GM19324 (cell line): ENCODE results near the gene ITGB7.

Source experiments
- ATAC-seq: cut with Tn5 transposase; IDR thresholded peaks from one replicate; pipeline ENCODE4 v1.9.1; 2021; ENCODE audit warnings: mild to moderate bottlenecking, moderate library complexity; ENCODE audit not compliant: unreplicated experiment, low FRiP score

ITGB7 gene

GRCh38 chr12:53231921-53232645, 25.0 kb upstream of the ITGB7 start, which contains the start of gene RARG:
TSS of gene RARG (minus strand) at chr12:53232209. CDS start at chr12:53227545, 4,664 bp downstream.
- no peak for ATAC-seq

GRCh38 chr12:53231671-53231920, 24.5 kb upstream of the ITGB7 start:
- ATAC-seq = no peak

DNA sequence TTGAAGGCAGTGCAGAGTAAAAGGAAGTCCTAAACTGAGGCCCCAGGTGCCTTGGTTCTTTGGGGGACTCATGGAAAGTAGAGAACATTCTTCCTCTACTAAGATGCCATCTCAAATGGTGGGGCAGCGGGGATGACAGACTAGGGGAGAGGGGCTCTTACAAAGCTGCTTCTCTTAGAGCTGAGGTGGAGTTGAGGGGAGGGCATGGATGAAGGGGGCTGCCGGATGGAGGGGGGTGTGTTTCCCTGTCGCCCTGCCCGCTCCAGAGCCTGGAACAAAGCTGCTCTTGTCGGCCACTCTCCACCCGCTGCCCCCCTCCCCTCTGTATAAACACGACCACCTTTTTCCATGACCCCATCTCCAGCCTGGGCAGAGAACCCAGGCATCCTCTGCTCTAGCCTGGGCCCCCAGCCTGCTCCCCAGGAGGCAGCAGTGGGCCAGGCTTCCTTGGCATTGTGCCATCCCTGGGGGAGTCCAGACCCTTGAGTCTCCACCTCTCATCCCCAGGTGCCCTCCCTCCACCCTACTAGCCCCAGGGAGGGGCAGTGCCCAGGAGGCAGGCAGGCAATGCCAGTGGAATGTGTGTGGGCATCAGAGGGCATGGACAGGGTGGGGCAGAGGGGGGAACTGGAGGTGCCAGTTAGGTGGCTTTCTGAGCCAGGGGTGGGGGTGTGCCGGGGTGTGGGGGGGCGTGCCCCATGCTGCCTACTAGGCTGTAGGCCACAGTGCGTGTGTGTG, 23.2 kb upstream of the ITGB7 start:
- ATAC-seq = no peak

GRCh38 chr12:53229454-53229853, 22.4 kb upstream of the ITGB7 start:
- no peak for ATAC-seq

GRCh38 chr12:53227836-53228235, 20.8 kb upstream of the ITGB7 start:
- no peak for ATAC-seq

- no peak for ATAC-seq
Measured at GRCh38 chr12:53227341-53227740, 20.3 kb upstream of the ITGB7 start.

DNA sequence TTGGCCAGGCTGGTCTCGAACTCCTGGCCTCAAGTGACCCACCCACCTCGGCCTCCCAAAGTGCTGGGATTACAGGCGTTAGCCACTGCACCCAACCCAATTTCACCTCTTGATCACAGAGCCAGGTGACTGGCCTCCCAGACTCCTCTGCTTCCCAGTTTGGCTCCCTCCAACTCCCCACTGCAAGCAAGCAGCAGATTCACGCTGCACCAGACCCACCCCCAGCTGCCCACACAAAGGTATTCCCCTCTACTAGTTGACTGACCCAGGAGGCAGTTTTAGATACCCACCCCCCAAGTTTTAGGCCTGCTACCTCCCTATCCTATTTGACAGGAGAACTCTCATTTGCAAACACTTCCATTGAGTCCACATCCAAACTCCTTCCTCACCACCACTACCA, 19.8 kb upstream of the ITGB7 start:
- no peak for ATAC-seq

DNA sequence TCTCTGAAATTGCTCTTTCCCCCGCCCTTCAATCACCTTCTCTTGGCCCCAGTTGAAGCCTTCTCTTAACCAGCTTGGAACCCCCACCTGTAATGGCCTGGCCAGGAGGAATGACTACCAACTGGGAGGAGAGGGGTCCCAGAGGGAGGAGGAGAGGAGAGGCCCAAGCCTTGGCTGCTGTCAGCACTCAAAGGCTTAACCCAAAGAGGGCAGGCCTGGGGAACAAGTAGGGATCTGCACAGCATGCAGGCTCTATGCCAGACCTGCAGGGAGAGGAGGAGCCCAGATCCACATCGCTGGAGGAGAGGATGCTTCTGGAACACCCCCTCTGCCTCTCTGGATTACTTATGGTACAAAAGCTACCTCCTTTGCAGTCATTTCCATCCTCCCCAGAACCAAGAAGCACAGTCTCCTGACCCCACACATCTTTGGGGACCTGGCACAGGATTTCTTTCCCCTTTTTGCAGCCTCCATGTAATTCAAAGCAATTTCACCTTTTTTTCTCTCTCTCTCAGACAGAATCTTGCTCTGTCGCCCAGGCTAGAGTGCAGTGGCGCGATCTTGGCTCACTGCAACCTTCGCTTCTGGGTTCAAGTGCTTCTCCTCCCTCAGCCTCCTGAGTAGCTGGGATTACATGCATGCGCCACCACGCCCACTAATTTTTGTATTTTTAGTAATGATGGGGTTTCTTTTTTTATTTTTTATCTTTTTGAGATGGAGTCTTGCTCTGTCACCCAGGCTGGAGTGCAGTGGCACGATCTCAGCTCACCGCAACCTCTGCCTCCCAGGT, 18.8 kb upstream of the ITGB7 start:
- no peak for ATAC-seq

GRCh38 chr12:53224897-53225634, 18.0 kb upstream of the ITGB7 start:
- no peak for ATAC-seq

DNA sequence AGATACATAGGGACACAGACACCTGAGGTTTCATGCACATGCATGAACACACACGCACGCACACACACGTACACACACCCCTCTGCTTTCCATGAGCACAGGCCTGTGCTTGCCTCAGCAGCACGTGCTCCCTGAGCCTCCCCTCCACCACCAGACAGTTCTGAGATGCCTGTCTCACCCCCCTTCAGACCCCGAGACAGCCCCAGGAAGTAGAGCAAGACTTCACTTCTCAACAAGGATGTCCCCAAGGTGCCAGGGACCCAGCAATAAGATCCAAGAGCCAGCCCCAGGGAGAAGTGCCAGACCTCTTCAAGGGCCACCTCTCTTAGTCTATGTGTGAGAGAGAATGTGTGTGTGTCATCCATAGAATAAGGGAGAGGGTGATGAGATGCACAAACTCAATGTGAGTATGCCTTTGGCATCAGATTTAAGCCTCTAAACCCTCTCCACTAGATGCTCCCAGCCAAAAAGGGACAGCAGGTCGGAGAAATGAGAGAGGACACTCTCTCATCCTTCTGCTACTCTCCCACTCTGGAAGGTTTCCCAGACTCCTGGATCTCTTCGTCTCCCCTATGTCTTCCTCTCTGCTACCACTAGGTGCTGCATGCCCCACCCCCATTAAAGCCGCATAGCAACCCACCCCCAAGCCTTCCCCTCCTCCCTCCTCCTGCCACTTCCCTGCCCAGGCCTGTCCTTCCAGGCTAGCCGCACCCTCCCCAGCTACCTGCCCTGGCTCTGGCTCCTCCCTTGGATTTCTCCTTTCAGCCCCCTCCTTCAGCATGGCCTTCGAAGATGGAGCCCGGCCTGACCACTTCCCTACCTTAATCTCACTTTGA, 17.2 kb upstream of the ITGB7 start:
- no peak for ATAC-seq

- ATAC-seq = no peak
Measured at GRCh38 chr12:53223389-53224060, 16.5 kb upstream of the ITGB7 start.

DNA sequence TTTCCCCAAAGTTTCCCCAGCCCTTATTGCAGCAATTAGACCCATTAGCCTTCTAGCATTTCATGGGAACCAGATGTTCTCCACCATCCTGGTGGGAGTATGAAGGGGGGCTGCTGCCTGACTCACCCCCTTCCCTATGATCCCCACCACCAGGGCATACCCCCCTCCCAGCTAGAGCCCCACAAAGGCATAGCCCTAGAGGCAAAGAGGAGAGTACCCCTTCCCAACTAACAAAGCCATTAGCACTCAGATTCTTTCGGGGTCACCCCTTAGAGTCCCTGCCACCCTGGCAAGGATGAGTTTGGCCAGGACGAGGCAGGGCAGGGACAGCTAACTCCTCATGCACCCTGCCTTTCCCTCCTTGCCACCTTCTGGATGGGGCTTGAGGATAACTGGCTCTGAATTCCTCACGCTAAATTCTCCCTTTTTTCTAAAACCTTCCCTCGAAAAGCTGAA, 15.8 kb upstream of the ITGB7 start:
- ATAC-seq = no peak

- ATAC-seq = no peak
Measured at GRCh38 chr12:53222170-53222721, 15.2 kb upstream of the ITGB7 start.

GRCh38 chr12:53221203-53222080, 14.4 kb upstream of the ITGB7 start:
- no peak for ATAC-seq

- ATAC-seq = no peak
Measured at GRCh38 chr12:53220694-53221202, 13.7 kb upstream of the ITGB7 start.

DNA sequence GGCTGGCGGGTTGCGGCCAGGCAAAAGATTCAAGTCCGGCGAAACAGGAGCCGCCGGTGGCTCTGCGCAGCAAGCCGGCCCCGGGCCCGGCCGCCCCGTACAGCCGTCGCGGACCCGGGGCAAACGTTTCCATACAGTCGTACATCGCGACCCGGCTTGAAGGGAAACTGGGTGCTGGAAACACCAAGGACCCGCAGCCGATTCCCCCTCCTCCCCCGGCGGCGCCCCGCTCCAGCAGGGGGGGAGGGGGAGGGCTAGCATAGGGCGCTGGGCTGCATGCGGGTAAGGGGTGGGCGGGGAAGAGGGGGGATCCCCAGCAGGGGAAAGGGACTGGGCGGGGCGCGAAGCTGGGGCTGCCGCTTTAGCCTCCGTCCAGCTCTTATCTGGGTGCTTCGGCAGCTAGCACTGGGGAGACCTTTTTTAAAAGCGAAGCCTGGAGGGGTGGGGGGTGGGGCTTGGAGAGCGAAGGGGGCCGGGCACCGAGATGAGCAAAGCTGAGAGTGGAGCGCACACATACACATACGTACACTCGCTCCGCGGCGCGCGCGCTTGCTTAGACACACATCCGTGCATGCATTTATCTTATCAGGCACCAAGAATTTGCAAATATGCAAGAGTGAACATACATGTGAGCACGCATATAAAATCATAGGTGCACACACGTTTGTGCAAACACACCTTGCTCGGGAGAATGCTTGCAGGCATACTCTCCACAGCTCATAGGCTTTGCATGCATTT, 13.1 kb upstream of the ITGB7 start:
- ATAC-seq = no peak

- ATAC-seq = no peak
Measured at GRCh38 chr12:53219292-53219955, 12.4 kb upstream of the ITGB7 start.
